HG02642 (cell line): Measurements from ENCODE around the gene UNC5CL.
"Not testable (repeated sequence)": the region's sequence is repeated elsewhere in the genome, so short reads cannot be mapped to it uniquely, and the experiment has no call there.

Source experiments
- ATAC-seq: cut with Tn5 transposase; IDR thresholded peaks from one replicate; pipeline ENCODE4 v1.9.1; 2021; ENCODE audit warnings: mild to moderate bottlenecking; ENCODE audit not compliant: unreplicated experiment, poor library complexity

The UNC5CL gene

DNA sequence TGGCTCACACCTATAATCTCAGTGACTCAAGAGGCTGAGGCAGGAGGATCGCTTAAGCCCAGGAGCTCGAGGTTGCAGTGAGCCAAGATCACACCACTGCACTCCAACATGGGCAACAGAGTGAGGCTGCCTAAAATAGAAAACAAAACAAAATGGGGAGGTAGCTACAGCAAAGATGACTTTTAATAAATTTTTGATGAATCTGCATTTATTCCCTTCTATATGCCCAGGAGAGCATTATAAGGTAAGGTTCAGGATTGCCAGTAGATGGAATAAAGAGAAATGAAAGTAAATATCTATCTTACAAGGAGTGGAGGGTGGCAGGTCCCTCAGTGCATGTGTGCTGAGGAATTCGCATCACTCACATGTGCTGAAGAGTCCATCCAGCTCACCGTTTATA is 24.2 kb downstream of the UNC5CL start:
- no peak for ATAC-seq

DNA sequence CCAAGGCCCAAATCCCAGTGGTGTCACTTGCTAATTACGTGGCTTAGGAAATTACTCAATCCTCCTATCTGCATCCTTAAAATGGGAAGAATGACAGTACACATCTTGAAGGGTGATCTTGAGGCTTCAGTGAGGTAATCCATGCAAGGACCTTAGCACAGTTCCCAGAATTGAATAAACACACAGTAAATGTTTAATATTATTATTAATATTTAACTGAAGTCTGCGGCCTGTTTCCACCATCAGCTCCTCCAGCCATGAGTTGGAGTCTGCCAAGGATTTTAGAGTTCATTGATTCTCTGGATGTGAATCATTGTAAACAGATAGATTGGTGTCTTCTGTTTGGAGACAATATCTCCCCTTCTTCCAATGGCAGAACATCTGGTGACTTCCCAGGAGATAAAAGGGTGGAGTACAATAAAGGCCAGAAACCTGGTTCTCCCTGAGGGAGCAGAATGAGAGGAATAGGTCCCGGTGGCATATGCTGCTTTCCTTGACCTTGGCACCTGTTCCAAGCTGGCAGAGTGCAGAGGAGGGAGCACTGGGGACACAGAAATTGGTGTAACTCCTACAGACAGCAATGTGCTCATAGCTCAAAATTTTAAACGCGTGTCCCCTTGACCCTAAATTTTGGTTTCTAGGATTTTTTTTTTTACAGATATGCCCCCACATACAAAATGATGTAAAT is 25.4 kb downstream of the UNC5CL start:
- ATAC-seq = no peak

DNA sequence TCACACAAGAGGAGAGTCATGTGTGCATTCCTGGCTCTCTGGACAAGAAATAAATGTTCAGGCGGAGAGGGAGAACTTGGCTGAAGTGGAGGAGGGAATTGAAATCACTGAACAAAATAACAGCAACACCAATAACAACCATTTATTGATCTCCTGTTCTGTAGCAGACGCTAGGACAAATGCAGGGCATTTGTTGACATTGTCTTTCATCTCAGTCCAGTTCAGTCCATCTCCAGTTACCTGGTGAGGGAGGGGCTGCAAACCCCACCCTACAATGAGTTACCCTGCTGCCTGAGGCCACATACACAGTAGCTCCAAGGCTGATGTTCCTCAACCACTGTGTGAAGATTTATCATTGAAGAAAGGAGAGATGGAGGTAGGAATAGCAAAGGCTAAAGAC is 27.3 kb downstream of the UNC5CL start:
- ATAC-seq = no peak

DNA sequence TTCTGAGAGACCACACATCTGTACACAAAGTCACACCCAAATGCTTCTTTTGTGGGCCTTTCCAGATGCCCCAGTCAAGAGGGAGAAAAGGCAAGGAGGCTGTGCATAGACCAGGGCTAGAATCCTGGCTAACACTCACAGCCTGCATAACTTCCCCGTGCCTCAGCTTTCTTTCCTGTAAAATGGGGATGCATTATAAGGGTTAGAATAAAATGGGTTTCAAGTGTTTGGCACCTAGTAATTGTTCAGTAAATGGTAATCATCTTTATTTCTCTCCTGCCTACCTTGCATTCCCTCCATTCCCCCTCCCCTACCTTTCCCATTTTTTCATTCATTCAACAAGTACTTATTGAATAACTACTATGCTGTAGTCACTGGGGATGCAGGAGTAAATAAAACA is 29.4 kb downstream of the UNC5CL start:
- no peak for ATAC-seq

DNA sequence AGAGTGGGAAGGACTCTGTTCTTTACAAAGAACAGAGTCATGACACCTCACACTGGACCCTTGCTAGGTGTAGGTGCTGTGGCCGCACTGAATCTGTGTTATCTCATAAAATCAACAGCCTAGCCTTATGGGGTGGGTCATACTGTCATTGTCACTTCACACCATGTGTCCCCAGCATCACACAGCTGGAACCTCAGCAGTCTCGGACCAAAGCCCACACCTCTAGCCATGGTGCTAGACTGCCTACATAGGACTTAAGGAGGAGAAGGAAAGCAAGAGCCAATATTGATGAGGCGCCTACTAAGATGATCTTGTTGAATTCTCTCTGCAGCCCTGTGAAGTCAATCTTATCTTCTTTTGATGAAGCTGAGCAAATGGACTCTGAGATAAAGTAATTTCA is 31.0 kb downstream of the UNC5CL start:
- no peak for ATAC-seq

DNA sequence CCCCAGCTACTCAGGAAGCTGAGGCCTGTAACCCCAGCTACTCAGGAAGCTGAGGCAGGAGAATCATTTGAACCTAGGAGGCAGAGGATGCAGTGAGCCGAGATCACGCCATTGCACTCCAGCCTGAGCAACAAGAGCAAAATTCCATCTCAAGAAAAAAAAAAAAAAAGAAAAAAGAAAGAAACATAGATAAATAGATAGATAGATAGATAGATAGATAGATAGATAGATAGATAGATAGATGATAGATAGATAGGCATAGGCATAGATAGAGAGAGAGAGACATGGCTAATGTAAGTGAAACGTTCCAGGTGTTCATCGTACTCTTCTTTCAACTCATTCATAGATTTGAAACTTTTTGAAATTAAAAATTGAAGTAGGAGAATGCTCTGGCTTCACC is 32.0 kb downstream of the UNC5CL start:
- not testable (repeated sequence) for ATAC-seq

DNA sequence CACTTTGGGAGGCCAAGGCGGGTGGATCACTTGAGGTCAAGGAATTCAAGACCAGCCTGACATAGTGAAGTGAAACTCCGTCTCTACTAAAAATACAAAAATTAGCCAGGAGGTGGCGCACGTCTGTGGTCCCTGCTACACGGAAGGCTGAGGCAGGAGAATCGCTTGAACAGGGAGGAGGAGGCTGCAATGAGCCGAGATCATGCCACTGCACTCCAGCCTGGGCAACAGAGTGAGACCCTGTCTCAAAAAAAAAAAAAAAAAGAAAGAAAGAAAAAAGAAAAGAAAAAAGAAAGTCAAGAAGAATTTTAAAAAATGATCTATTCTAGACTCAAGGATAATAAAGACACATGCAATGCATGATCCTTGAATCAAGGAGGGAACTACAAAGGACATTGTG is 32.8 kb downstream of the UNC5CL start:
- peak; percentile 50 for ATAC-seq

DNA sequence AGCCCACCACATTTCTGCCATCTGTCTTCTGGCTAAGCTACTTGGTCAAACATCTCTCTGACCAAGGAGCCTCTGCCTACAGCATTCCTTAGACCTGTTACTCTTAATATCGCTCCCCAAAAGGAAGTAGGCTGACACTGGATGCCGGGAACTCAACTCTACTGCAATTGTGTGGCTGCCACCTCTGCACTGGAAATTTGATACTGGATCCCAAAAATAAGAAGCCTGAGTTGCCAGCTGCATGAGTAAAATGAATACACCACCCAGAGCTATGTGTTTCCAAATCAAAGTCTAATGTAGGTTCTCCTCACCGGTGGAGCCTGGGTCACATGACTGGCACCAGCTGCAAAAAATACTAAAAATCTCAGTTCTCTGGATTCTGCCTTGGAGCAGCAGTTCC is 36.9 kb downstream of the UNC5CL start:
- ATAC-seq = no peak

DNA sequence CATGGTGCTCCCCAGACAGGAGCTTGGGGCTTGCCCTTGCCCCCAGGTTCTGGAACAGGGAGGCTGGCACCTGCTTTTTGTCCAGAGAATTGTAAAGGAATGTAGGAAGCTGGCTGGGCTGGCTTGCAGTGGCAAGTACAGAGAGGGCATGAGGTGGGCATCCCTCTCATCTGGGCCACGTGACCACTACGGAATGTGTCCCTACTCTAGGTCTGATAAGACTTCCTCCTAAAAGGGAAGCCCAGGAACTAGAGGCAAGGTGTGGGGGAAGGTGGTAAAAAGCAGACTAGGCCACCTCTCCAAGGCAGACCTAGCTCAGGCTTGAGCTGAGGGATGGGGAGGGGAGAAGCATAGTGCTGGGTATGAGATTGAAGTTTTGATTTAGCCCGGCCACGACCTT is 38.8 kb downstream of the UNC5CL start:
- ATAC-seq = no peak

DNA sequence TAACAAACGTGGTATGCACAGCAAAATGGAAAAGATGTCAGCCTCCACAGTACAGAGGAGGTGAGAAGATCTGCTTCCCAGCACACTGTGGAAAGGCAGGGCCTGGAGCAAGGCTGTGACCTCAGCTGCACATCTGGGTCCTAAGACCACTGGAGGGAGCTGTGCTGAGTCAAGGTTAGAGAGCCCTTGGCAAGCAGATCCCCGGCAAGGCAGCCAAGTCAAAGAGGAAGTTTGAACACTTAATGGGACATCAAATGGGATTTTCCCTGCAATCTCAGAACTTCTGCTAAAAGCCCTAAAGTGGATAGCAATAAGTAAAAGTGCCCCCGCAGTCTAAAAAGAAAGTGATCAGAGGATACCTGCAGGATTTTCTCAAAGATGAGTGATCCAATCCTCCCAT is 39.5 kb downstream of the UNC5CL start:
- ATAC-seq = no peak

DNA sequence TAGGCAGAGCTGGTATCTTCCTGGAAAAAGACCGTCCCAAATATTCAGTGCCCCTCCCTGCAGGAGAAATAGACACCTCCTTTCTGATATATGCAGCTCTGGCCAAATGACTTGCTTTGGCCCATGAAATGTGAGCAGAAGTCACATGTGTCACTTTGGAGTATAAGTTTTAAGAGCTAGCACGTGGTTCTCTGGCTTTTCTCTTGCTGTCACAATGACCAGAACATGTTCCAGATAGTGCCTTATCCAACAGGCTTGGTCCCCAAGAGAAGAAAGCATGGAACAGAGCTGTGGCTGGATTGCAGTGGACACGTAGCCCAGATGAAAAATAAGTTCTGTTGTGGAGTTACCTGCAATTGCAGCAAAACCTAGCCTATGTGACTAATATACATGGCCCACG is 40.4 kb downstream of the UNC5CL start:
- no peak for ATAC-seq

DNA sequence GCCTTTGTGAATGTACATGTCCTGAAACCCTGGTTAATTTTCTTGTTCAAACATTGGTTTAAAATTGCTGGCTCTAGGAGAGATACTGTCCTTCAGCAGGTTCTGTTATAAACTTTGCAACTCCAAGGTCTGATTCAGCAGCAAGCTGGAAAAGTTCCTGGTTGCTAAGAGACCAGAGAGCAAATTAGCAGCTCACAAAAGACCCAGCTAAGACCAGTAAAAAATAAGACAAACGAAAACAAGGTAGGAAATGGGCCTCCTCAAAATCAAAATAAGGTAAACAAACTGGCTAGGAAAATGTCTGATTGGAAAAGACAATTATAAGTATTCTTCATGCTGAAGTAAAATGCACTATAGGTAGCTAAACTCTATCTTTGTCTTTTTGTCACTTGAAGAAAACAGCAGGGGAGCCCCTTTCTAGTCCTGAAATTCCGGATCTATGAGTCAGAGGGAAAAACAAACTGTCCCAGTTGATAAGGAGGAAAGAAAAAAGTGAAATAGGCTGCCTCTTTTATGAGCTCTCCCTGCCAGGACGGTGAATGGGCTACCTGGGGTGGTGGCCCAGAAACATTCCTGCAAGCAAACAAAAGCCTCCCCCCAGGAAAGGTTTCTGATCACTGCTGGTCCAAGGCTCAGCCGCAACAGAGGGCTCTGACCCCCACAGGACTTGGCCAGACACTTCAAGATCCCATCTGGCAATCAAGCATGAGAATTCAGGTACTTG is 41.6 kb downstream of the UNC5CL start:
- ATAC-seq = no peak

DNA sequence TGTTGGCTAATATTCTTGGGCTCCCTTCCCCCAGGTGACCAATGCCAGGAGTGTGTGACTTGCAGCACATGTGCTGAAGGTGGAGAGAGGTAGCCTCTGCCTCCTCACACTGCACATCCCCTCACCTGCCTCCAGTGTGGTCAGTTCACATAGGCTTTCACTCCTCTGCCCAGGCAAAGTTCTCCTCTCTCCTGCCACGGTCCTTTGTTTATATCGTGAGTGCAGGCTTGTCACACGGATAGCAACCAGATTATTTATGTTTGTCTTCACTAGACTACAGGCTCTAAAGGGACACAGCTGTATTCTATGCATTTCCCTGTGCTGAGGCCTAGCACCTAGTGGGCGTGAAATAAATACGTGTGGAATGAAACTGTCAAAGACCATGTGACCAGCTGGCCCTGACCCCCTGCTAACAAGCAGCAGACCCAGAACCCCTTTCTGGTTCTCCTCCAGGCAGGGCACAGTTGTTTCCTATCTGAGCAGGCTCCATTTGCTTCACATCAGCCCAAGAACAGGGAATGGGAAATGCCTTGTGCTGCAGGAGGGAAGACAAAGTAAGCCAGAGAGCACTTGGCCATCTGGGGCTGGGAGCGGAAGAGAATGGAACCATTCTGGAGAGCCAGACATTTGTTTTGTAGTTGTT is 42.3 kb downstream of the UNC5CL start:
- no peak for ATAC-seq

DNA sequence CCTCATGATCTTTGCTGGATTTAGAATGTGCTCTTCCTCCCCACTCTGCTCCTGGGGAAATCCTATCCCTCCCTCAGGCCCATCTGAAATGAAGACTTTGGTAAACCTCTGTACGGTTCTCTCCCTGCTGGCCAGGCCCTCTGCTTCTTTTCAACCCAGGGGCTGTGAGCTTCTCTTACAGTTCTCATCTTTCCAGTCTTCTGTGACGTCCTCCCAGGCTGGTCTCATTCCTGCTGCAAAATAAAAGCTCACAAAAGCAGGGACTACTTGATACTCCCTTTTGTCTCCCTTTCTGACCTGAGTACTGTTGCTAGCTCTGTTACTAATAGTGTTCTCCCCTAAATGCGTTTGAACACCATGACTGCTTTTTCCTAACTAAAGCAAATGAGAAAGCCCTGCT is 46.3 kb downstream of the UNC5CL start:
- ATAC-seq = no peak

DNA sequence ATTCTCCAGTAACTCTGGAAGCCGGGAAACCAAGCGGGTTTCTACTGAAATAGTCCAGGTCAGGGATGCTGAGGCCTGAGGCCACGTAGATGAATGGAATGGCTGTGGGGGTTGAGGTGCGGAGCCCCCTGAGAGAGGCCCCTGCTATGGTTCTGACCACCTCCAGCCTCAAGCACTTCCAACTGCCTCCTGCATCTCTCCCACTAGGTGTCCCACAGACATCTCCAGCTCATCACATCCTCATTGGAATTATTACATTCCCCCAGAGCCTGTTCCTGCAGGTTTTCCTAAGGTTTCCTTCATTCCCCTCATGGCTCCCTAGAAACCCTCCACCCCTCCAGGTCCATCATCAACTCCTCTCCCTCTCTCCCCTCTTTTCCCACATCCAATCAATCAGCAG is 48.7 kb downstream of the UNC5CL start:
- no peak for ATAC-seq

DNA sequence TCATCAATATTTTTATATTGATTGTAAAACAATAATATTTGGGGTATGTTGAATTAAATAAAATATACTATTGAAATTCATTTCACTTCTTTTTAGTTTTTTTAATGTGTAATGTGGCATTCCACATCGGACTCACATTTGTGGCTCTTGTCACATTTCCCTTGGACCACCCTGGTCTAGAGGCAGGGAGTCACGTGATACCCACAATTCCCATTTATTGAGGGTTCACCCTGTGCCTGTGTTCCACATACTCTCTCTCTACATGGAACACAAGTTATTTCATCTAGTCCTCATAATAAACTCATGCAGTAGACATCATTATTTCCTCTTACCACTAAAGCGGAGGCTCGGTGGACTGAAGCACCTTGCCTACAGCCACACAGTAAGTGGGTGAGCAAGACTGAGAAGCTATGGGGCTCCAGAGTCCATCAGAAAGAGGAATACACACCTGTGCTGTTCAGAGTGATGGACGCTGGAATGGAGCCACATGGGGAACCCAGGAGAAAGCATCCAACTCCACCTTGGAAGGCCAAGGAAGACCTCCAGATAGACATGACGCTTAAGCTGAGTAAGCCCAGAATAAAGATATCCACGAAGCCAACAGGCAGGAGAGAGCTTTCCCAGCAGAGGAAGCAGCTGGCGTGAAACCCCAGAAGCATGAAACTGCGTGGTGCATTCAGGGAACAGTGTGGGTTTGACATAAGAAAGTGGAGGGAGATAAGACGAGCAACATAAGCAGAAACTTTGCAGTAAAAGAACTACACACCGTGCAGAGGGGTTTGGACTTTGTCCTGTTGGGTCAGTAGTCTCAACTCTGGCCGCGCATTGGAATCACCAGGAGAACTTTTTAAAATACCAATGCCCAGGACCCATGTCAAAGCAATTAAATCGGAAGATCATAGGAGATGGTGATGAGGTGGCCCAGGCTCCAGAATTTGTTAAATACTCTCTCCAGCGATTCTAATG is 49.5 kb downstream of the UNC5CL start:
- no peak for ATAC-seq

DNA sequence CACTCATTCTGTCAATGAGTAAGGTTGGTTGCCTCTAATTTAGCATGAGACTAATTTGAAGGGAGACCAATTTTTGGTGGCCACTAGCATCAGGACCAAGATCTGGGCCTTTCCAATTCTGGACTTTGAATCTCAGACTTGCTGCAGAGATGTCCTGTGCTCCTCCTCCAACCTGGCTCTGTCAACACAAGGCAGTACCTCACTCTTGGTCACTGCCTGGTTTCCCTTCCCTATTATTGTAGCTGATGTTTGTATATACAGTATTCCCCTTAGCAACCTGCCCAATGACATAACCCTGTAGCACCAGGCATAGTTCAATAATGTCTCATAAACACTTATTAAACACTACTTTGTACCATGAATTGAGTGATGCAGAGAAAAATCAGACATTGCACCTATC is 50.4 kb downstream of the UNC5CL start:
- no peak for ATAC-seq

DNA sequence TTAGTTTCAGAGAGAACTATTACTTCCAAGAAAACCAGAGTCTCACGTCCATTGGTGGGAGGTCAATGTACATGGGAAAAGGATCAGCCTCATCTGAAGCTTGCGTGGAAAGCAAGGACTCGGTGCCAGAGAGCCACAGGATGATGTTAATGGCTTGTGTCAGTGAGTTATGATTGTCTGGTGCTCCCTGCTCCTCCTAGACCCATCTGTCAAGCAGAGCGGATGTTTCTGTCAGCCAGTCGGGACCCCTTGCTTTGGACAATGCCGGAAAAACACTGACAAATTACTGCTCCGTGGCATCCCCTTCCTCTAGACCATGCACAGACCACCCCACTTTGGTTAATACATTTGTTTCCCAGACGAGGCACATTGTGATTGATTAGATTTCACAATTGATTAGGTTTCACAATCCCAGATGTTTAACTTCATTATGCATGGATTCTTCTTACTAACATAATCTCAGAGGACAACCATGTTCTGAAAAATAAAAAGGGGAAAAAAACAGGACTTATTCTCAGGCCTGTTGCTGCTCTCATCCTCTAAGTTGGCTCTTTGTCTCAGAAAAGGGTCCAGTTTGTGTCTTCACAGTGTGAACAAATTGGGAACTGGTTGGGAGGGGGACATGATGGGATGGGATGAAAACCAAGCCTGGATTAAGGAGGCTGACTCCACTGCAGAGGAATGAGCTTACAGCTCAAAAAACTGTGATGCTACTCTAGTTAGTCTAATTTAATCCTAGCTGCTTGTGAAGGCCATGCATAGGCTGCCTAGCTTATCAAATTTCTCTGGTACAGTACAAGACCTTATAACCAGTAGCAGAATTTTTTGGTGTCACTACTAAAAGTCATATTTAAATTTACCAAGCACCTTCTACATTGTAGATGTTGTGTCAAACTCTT is 51.9 kb downstream of the UNC5CL start:
- no peak for ATAC-seq

DNA sequence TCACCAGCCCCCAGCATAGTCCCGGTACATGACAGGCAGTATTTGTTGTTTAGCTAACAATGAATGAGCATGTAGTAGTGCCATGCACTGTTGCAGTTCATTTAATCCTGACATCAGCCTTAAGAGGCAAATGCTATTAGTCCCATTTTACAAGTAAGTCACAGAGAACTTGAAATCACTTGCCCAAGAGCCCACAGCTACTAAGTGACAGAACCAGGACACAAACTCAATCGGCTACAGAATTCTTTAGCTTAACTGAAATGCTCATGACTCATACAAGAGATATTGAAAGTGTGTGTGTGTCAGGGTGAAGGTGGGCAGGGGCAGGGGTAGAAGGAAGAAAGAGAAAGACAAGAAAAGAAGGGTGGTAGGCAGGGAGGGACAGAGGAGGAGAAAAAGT is 52.7 kb downstream of the UNC5CL start:
- no peak for ATAC-seq

DNA sequence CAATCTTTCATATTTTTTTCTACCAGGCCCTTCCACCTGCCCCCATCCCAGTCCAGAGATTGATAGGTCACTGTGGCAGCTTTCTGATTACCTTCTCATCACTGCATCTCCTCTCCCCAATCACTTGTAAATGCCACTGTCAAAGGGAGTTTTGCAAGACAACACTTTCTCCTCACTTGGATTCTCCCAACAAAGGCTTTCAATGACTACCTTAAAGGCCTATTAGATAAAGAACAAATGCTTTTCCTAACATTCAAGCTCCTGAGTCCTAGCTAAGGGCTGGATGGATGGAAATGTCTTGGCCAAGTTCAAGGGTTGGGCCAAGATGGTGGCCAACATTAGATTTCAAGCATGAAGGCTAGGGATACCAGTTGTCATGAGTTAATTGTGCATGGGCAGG is 55.3 kb downstream of the UNC5CL start:
- no peak for ATAC-seq
